H1 (cell line): ENCODE measurements around the gene CORO7. TPM values are rescaled to one million over a fixed set of nuclear protein-coding genes. Genes with fewer than 3 reads are reported as not detected.

Experiments
- CTCF ChIA-PET: fragments of 300-600 bp; sonication (Branson Sonifier 250); formaldehyde crosslinking; loops from one replicate; lab custom pipeline; 2021; ENCODE audit not compliant: partially characterized antibody; lab: Charles Lee
- POLR2A ChIA-PET: fragments of 300-600 bp; sonication (Branson Sonifier 250); formaldehyde crosslinking; loops from one replicate; lab custom pipeline; 2021; ENCODE audit warnings: inconsistent platforms; ENCODE audit not compliant: partially characterized antibody; lab: Charles Lee
- DNase-seq, 2 experiments: peaks; one replicate each; pipeline versions ENCODE4 v3.0.0 to v3.0.0-alpha.2; 2010 to 2022; ENCODE audit warnings: low spot score in 2 of 2, low read depth in 1 of 2, mixed read lengths in 1 of 2
- FAIRE-seq: peaks from 2 replicates; lab custom pipeline; 2011; peaks lifted over from hg19 to GRCh38; lab: Jason Lieb, UNC
- H2AFZ ChIP-seq: 2 replicates; pipeline ENCODE4 v1.8.1; 2012; ENCODE audit warnings: low read length, inconsistent platforms
- H2AK5ac ChIP-seq: 2 replicates; pipeline ENCODE4 v1.6.1; 2013; ENCODE audit warnings: low read depth, low read length
- H2BK120ac ChIP-seq: replicated peaks from 2 replicates; pipeline ENCODE3; 2013; ENCODE audit warnings: low read depth, low read length, inconsistent platforms
- H2BK12ac ChIP-seq: 2 replicates; pipeline ENCODE4 v1.6.1; 2013; ENCODE audit warnings: low read depth, low read length
- H2BK15ac ChIP-seq: 2 replicates; pipeline ENCODE4 v1.6.1; 2013; ENCODE audit warnings: low read length
- H2BK20ac ChIP-seq: 2 replicates; pipeline ENCODE4 v1.6.1; 2013; ENCODE audit warnings: low read length
- H2BK5ac ChIP-seq: 2 replicates; pipeline ENCODE4 v1.6.1; 2013; ENCODE audit warnings: low read depth, low read length
- H3K14ac ChIP-seq: 2 replicates; pipeline ENCODE4 v1.6.1; 2013; ENCODE audit warnings: inconsistent platforms; ENCODE audit not compliant: insufficient read length
- H3K18ac ChIP-seq: 2 replicates; pipeline ENCODE4 v1.6.1; 2013; ENCODE audit warnings: low read length; ENCODE audit errors: extremely low read depth
- H3K23ac ChIP-seq: 2 replicates; pipeline ENCODE4 v1.6.1; 2013; ENCODE audit warnings: inconsistent platforms; ENCODE audit not compliant: insufficient read length
- H3K23me2 ChIP-seq: 2 replicates; pipeline ENCODE4 v1.6.1; 2013; ENCODE audit warnings: low read depth, low read length
- H3K27ac ChIP-seq: 2 replicates; pipeline ENCODE4 v1.6.1; 2011; ENCODE audit warnings: low read depth, low read length, inconsistent platforms
- H3K27me3 ChIP-seq, 4 experiments: replicated peaks in 1 of 4; 1 replicate in 1 of 4; 2 replicates in 3 of 4; pipeline versions ENCODE4 v1.6.1 to v1.8.1; 2011 to 2013; ENCODE audit warnings: low read length in 3 of 4, mild to moderate bottlenecking in 3 of 4, inconsistent platforms in 2 of 4, mixed read lengths in 2 of 4, moderate library complexity in 1 of 4; ENCODE audit not compliant: control insufficient read depth in 3 of 4, insufficient read depth in 3 of 4; ENCODE audit errors: extremely low read depth in 1 of 4
- H3K36me3 ChIP-seq, 4 experiments: 2 replicates each; pipeline versions ENCODE4 v1.6.1 to v1.8.1; 2011 to 2013; ENCODE audit warnings: mild to moderate bottlenecking in 4 of 4, low read length in 3 of 4, moderate library complexity in 2 of 4, control low read depth in 1 of 4, inconsistent platforms in 1 of 4; ENCODE audit not compliant: insufficient read depth in 4 of 4, control insufficient read depth in 2 of 4
- H3K4ac ChIP-seq: replicated peaks from 2 replicates; pipeline ENCODE3; 2013; ENCODE audit warnings: low read length, low read depth, mixed read lengths, inconsistent platforms; ENCODE audit not compliant: insufficient read length
- H3K4me1 ChIP-seq, 4 experiments: replicated peaks in 1 of 4; 1 replicate in 1 of 4; 2 replicates in 3 of 4; pipeline versions ENCODE4 v1.6.1 to v1.8.1; 2011 to 2013; ENCODE audit warnings: low read length in 3 of 4, inconsistent platforms in 2 of 4, mixed read lengths in 1 of 4; ENCODE audit not compliant: insufficient read depth in 4 of 4, control insufficient read depth in 3 of 4
- H3K4me2 ChIP-seq, 2 experiments: 2 replicates each; pipeline versions ENCODE4 v1.6.1 to v1.8.1; 2011 to 2013; ENCODE audit warnings: low read depth in 2 of 2, low read length in 2 of 2, control low read depth in 1 of 2, inconsistent platforms in 1 of 2, mild to moderate bottlenecking in 1 of 2; ENCODE audit not compliant: insufficient read depth in 1 of 2
- H3K4me3 ChIP-seq, 4 experiments: fragments of 200-600, 300-600 bp in 1 of 4; sonication (generic), shearing (Covaris generic), sonication (Bioruptor Twin) in 1 of 4; 2 replicates each; pipeline versions ENCODE4 v1.5.1 to v1.8.1; 2011 to 2016; ENCODE audit warnings: low read length in 4 of 4, low read depth in 3 of 4, control low read depth in 2 of 4, inconsistent platforms in 2 of 4, mild to moderate bottlenecking in 2 of 4, mixed read lengths in 1 of 4, moderate library complexity in 1 of 4; ENCODE audit not compliant: insufficient read depth in 2 of 4; ENCODE audit errors: extremely low read depth in 1 of 4
- H3K56ac ChIP-seq: replicated peaks from 2 replicates; pipeline ENCODE3; 2013; ENCODE audit warnings: low read depth, mild to moderate bottlenecking, mixed read lengths, low read length, inconsistent platforms; ENCODE audit not compliant: insufficient read length
- H3K79me1 ChIP-seq: 2 replicates; pipeline ENCODE4 v1.6.1; 2013; ENCODE audit warnings: low read depth, low read length, control low read depth
- H3K79me2 ChIP-seq, 2 experiments: 2 replicates each; pipeline versions ENCODE4 v1.6.1 to v1.8.1; 2012 to 2013; ENCODE audit warnings: low read length in 2 of 2, mild to moderate bottlenecking in 2 of 2, inconsistent platforms in 1 of 2; ENCODE audit not compliant: insufficient read depth in 2 of 2, control insufficient read depth in 1 of 2
- H3K9ac ChIP-seq, 4 experiments: replicated peaks in 1 of 4; 1 replicate in 1 of 4; 2 replicates in 3 of 4; pipeline versions ENCODE4 v1.6.1 to v1.8.1; 2011 to 2013; ENCODE audit warnings: low read depth in 3 of 4, low read length in 3 of 4, control low read depth in 2 of 4, mild to moderate bottlenecking in 2 of 4, moderate library complexity in 2 of 4, inconsistent platforms in 1 of 4; ENCODE audit errors: extremely low read depth in 1 of 4
- H3K9me3 ChIP-seq, 2 experiments: 2 replicates each; pipeline versions ENCODE4 v1.6.1 to v1.8.1; 2012 to 2013; ENCODE audit warnings: mild to moderate bottlenecking in 2 of 2, moderate library complexity in 2 of 2, control low read depth in 1 of 2, inconsistent platforms in 1 of 2, low read depth in 1 of 2, low read length in 1 of 2, mixed read lengths in 1 of 2; ENCODE audit not compliant: insufficient read depth in 2 of 2
- H4K20me1 ChIP-seq, 2 experiments: replicated peaks in 1 of 2; 2 replicates each; pipeline versions ENCODE3 to v1.8.1; 2011 to 2013; ENCODE audit warnings: inconsistent platforms in 2 of 2, low read length in 2 of 2, mild to moderate bottlenecking in 1 of 2; ENCODE audit not compliant: insufficient read depth in 2 of 2, control insufficient read depth in 1 of 2
- H4K5ac ChIP-seq: 2 replicates; pipeline ENCODE4 v1.6.1; 2013; ENCODE audit warnings: low read length, low read depth, mixed read lengths, inconsistent platforms; ENCODE audit not compliant: insufficient read length
- H4K8ac ChIP-seq: 2 replicates; pipeline ENCODE4 v1.8.0; 2013; ENCODE audit warnings: mild to moderate bottlenecking, moderate library complexity, low read length, inconsistent platforms; ENCODE audit not compliant: insufficient read depth; ENCODE audit errors: extremely low read depth
- H4K91ac ChIP-seq: replicated peaks from 2 replicates; pipeline ENCODE3; 2013; ENCODE audit warnings: low read length, mixed read lengths, inconsistent platforms; ENCODE audit not compliant: insufficient read length
- EGR1 ChIP-seq: IDR thresholded peaks from 2 replicates; pipeline ENCODE4 v1.6.1; 2011; ENCODE audit warnings: low read depth, low read length, borderline replicate concordance
- SRF ChIP-seq: IDR thresholded peaks from 2 replicates; pipeline ENCODE4 v1.6.1; 2011; ENCODE audit warnings: mild to moderate bottlenecking, low read depth, low read length, moderate library complexity
- WGBS, 2 experiments: shearing (Covaris generic) in 1 of 2; methylation state at CpG; one replicate each; pipeline versions ENCODE4 v1.1.6 to v1.1.7; 2013 to 2015; ENCODE audit warnings: low lambda C conversion rate in 2 of 2, mixed read lengths in 2 of 2, inconsistent platforms in 1 of 2, low coverage in 1 of 2, missing lambda C conversion rate in 1 of 2; ENCODE audit not compliant: insufficient replicate concordance in 2 of 2, insufficient coverage in 1 of 2, insufficient read length in 1 of 2; ENCODE audit errors: extremely low coverage in 1 of 2, missing lambda C conversion rate in 1 of 2; 5-methylcytosine and 5-hydroxymethylcytosine counted together
- polyA plus RNA-seq, 7 experiments: library from polyadenylated mRNA; depleted of rRNA in 3 of 7; stranded (reverse) in 5 of 7; unstranded in 2 of 7; fragments of >200 nt in 5 of 7; fragments of 200-250 nt in 2 of 7; gene quantifications; 1 replicate in 5 of 7; 2 replicates in 1 of 7; 4 replicates in 1 of 7; pipeline versions ENCODE4 v1.2.1 to v1.2.3, GENCODE V29; 2011 to 2013; ENCODE audit warnings: missing spikeins in 2 of 7, mixed read lengths in 2 of 7
- total RNA-seq: library from RNA; stranded (reverse); fragmentation: NEBNext Ultra II Directional; extraction: Animal tissue kit (Norgen Biotek cat#: 25700); gene quantifications from 2 replicates; pipeline ENCODE4 v1.2.1, GENCODE V29; 2021
- TF ChIP-seq, protein P1 (sequence below): IDR thresholded peaks from 2 replicates; pipeline ENCODE4 v1.6.1; 2012; ENCODE audit warnings: inconsistent platforms

Gene CORO7
- total and polyA plus RNA-seq, 2 of the 8 experiments (the other 6 are each of a cell fraction or from before 2014, with no cell fraction given): 25.2 to 29.8 TPM

DNA sequence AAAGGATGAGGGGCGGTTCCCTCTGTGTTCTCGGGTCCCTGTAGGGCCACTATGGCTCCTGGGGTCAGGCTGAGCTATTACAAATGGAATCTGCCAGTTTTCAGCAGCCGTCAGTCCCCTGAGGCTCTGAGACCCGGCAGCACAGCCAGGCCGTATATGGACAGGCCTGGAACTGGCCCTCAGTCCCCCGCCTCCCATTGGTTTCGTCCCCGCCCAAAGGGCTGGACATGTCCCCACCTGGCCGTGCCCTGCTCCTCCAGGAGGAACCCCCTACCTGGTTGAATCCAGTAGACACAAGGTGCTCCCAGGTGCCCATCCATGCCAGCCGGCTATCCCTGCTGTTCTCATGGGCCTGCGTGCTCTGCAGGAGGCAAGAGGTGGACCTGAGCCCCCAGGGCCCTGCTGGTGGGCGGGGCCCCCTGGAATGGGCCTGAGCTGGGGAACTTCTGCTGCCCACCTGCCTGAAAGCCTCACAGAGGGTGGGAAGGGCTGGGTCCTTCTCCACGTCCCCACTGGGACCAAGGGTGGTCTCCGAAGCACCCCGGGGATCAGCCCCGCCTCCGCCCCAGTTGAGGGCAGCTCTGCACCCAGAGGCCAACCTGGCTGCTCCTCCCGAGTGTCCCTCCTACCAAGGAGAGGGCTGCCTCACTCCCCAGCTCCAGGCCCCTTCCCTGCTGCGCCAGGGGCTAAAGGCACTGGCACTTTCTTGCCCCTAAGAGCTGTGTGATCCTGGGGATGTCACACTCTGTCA is 27.9 kb downstream of the CORO7 start:
- POLR2A ChIA-PET: interaction anchor here (0.9 to 11.9 kb wide), 10 partner anchors 11 to 117 kb away, joined by 3 to 223 read pairs (median 4); no protein-coding TSS in a partner anchor

More for the DNA sequence above, 27.9 kb downstream of the CORO7 start:
- Histone ChIP-seq H3K27ac (0 out of 2 replicates have a peak overlapping the region, but pooled peaks have one; percentile 3), H3K56ac (no peak overlapping the region), H3K23me2 (no peaks in the 10 kb centered on the region), H3K23ac (no peak overlapping the region), H3K4me1 (peaks cover 11 to 49% (median 42%) of the 10 kb centered on the region in 4 experiments), H2BK5ac (peak overlapping the region; percentile 93), H2BK20ac (no peak overlapping the region), H2AFZ (no peak overlapping the region), H3K14ac (no peak overlapping the region), H3K9me3 (no peaks in the 10 kb centered on the region), H2BK15ac (no peak overlapping the region), H3K4me3 (no peak overlapping the region), H3K79me2 (no peaks in the 10 kb centered on the region), H2AK5ac (no peak overlapping the region), H4K8ac (peak overlapping the region; percentile 80), H3K4me2 (no peak overlapping the region), H2BK120ac (no peak overlapping the region), H3K79me1 (no peaks in the 10 kb centered on the region), H4K20me1 (peaks cover 1 to 3% of the 10 kb centered on the region in 2 experiments), H3K27me3 (no peaks in the 10 kb centered on the region), H3K18ac (peak overlapping the region; percentile 71), H3K9ac (no peak overlapping the region), H4K91ac (peak overlapping the region; percentile 79), H3K4ac (peak overlapping the region; percentile 84), H3K36me3 (no peaks in the 10 kb centered on the region), H2BK12ac (peak overlapping the region; percentile 97; the same call in 1 of the 2 replicates), H4K5ac (no peak overlapping the region)
- peak in 1 of 2 experiments; percentile 51 for DNase-seq
- CTCF ChIA-PET: interaction anchor here (0.7 to 24.8 kb wide), 12 partner anchors 12 to 114 kb away, joined by 3 to 659 read pairs (median 5); partner anchors contain the start of genes PAM16 and VASN
- TF ChIP-seq, protein P1, sequence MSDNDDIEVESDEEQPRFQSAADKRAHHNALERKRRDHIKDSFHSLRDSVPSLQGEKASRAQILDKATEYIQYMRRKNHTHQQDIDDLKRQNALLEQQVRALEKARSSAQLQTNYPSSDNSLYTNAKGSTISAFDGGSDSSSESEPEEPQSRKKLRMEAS: no peak
- TF ChIP-seq EGR1: no peak
- peak; percentile 49; the same call in 1 of the 2 replicates for TF ChIP-seq SRF
- 89% methylated on average over 18 of the region's 19 CpGs; no CpG with 5 or more reads in 1 of the 2 experiments for WGBS, 2 experiments
- FAIRE-seq: no peak
